Mesenchymal stem cell (in vitro differentiated cells and primary cell): Measurements from ENCODE around the gene MYL7.

Source experiments
- DNase-seq: peaks from one replicate; pipeline ENCODE4 v3.0.0-alpha.2; 2013
- H2AFZ ChIP-seq: one replicate; pipeline ENCODE4 v1.6.1; 2013; ENCODE audit warnings: low read depth, mild to moderate bottlenecking, control low read depth, inconsistent platforms, low read length, moderate library complexity
- H2AK5ac ChIP-seq: 2 replicates; pipeline ENCODE4 v1.6.1; 2013; ENCODE audit warnings: low read length, moderate library complexity, mild to moderate bottlenecking, inconsistent platforms; ENCODE audit not compliant: severe bottlenecking
- H2BK120ac ChIP-seq: one replicate; pipeline ENCODE4 v1.6.1; 2013; ENCODE audit warnings: low read depth, mild to moderate bottlenecking, inconsistent platforms, low read length, moderate library complexity
- H2BK12ac ChIP-seq, 2 experiments: one replicate each; pipeline ENCODE4 v1.6.1; 2013; ENCODE audit warnings: inconsistent platforms in 2 of 2, low read length in 2 of 2, mild to moderate bottlenecking in 2 of 2, moderate library complexity in 2 of 2, control low read depth in 1 of 2
- H2BK15ac ChIP-seq: one replicate; pipeline ENCODE4 v1.6.1; 2013; ENCODE audit warnings: mild to moderate bottlenecking, low read depth, inconsistent platforms; ENCODE audit not compliant: poor library complexity, severe bottlenecking
- H2BK5ac ChIP-seq: 2 replicates; pipeline ENCODE4 v1.6.1; 2013; ENCODE audit warnings: low read depth, mild to moderate bottlenecking, low read length, control low read depth, inconsistent platforms; ENCODE audit not compliant: poor library complexity, severe bottlenecking
- H3K14ac ChIP-seq, 2 experiments: one replicate each; pipeline ENCODE4 v1.6.1; 2013; ENCODE audit warnings: inconsistent platforms in 2 of 2, low read length in 2 of 2, control low read depth in 1 of 2, mild to moderate bottlenecking in 1 of 2, moderate library complexity in 1 of 2
- H3K18ac ChIP-seq, 2 experiments: one replicate each; pipeline ENCODE4 v1.6.1; 2013; ENCODE audit warnings: inconsistent platforms in 2 of 2, low read length in 2 of 2, control low read depth in 1 of 2, low read depth in 1 of 2, mild to moderate bottlenecking in 1 of 2
- H3K23ac ChIP-seq, 2 experiments: one replicate each; pipeline ENCODE4 v1.6.1; 2013; ENCODE audit warnings: inconsistent platforms in 2 of 2, low read length in 2 of 2, mild to moderate bottlenecking in 2 of 2, moderate library complexity in 2 of 2, control low read depth in 1 of 2
- H3K27ac ChIP-seq: 2 replicates; pipeline ENCODE4 v1.5.1; 2013; ENCODE audit warnings: mild to moderate bottlenecking, moderate library complexity, low read length, control low read depth, inconsistent platforms; ENCODE audit not compliant: poor library complexity, severe bottlenecking
- H3K27me3 ChIP-seq, 2 experiments: 2 replicates each; pipeline versions ENCODE4 v1.6.1 to v1.7.0; 2013; ENCODE audit warnings: low read length in 2 of 2, mild to moderate bottlenecking in 2 of 2, moderate library complexity in 2 of 2, control low read depth in 1 of 2, inconsistent platforms in 1 of 2; ENCODE audit not compliant: control insufficient read depth in 1 of 2, insufficient read depth in 1 of 2
- H3K36me3 ChIP-seq, 2 experiments: 2 replicates each; pipeline versions ENCODE4 v1.6.1 to v1.7.0; 2013; ENCODE audit warnings: low read length in 2 of 2, control low read depth in 1 of 2, inconsistent platforms in 1 of 2, low read depth in 1 of 2, mild to moderate bottlenecking in 1 of 2; ENCODE audit not compliant: insufficient read depth in 2 of 2, control insufficient read depth in 1 of 2
- H3K4ac ChIP-seq, 2 experiments: one replicate each; pipeline ENCODE4 v1.6.1; 2013; ENCODE audit warnings: inconsistent platforms in 2 of 2, low read length in 2 of 2, mild to moderate bottlenecking in 2 of 2, moderate library complexity in 2 of 2, control low read depth in 1 of 2, low read depth in 1 of 2
- H3K4me1 ChIP-seq: 2 replicates; pipeline ENCODE4 v1.6.1; 2013; ENCODE audit warnings: low read depth, low read length, control low read depth; ENCODE audit not compliant: control insufficient read depth, insufficient read depth
- H3K4me2 ChIP-seq: 2 replicates; pipeline ENCODE4 v1.6.1; 2013; ENCODE audit warnings: low read length, mild to moderate bottlenecking, inconsistent platforms; ENCODE audit not compliant: poor library complexity, severe bottlenecking
- H3K4me3 ChIP-seq, 2 experiments: 2 replicates each; pipeline versions ENCODE4 v1.5.1 to v1.7.0; 2013; ENCODE audit warnings: low read length in 2 of 2, mild to moderate bottlenecking in 2 of 2, control low read depth in 1 of 2, low read depth in 1 of 2; ENCODE audit not compliant: insufficient read depth in 1 of 2
- H3K79me1 ChIP-seq: replicated peaks from 2 replicates; pipeline ENCODE4 v1.6.1; 2013; ENCODE audit warnings: mild to moderate bottlenecking, control low read depth, low read length, inconsistent platforms; ENCODE audit not compliant: poor library complexity, severe bottlenecking
- H3K9ac ChIP-seq: 2 replicates; pipeline ENCODE4 v1.7.0; 2013; ENCODE audit warnings: mild to moderate bottlenecking, low read length, moderate library complexity
- H3K9me3 ChIP-seq: 2 replicates; pipeline ENCODE4 v1.7.0; 2013; ENCODE audit warnings: mild to moderate bottlenecking, low read length; ENCODE audit not compliant: control insufficient read depth
- H4K8ac ChIP-seq: one replicate; pipeline ENCODE4 v1.6.1; 2013; ENCODE audit warnings: inconsistent platforms, mild to moderate bottlenecking, low read length, moderate library complexity
- H4K91ac ChIP-seq: one replicate; pipeline ENCODE4 v1.6.1; 2013; ENCODE audit warnings: mild to moderate bottlenecking, low read length, inconsistent platforms
- WGBS: methylation state at CpG from one replicate; pipeline ENCODE4 v1.1.7; 2013; ENCODE audit warnings: mixed read lengths; 5-methylcytosine and 5-hydroxymethylcytosine counted together

Gene MYL7

DNA sequence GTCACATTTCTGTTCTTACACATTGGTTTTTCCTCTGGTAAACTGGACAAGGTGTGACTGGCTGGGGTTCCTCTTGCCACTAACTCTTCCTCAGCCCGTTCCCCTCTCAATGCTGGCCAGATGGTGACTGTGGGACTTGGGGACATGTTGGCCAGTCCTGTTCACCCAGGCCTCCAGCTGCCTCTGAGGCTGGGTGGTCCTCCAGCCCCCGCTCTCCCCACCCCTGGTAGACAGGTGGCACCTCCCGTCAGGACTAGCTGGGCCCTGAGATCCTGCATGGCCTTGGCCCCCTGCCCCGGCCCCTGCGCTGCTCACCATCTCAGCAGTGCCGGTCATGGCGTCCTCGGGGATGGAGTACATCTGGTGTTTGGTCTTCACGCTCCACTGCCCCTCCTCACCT, 10.8 kb upstream of the MYL7 start:
- Histone ChIP-seq H3K4me1 (peaks cover 9% of the 10 kb centered on the region), H3K36me3 (no peaks in the 10 kb centered on the region), H3K4ac (no peak overlapping the region), H2BK12ac (no peak overlapping the region), H3K14ac (no peak overlapping the region), H2AFZ (no peak overlapping the region), H3K4me3 (no peak overlapping the region), H2BK5ac (no peak overlapping the region), H2AK5ac (no peak overlapping the region), H2BK15ac (no peak overlapping the region), H4K91ac (no peak overlapping the region), H3K9ac (no peak overlapping the region), H3K79me1 (no peaks in the 10 kb centered on the region), H3K27ac (no peak overlapping the region), H3K23ac (no peak overlapping the region), H3K9me3 (no peaks in the 10 kb centered on the region), H2BK120ac (no peak overlapping the region), H3K4me2 (no peak overlapping the region), H3K18ac (no peak overlapping the region), H3K27me3 (peaks cover 0 to 20% of the 10 kb centered on the region in 2 experiments), H4K8ac (no peak overlapping the region)
- DNase-seq: no peak
- 85% methylated on average over 9 of the region's 9 CpGs for WGBS

DNA sequence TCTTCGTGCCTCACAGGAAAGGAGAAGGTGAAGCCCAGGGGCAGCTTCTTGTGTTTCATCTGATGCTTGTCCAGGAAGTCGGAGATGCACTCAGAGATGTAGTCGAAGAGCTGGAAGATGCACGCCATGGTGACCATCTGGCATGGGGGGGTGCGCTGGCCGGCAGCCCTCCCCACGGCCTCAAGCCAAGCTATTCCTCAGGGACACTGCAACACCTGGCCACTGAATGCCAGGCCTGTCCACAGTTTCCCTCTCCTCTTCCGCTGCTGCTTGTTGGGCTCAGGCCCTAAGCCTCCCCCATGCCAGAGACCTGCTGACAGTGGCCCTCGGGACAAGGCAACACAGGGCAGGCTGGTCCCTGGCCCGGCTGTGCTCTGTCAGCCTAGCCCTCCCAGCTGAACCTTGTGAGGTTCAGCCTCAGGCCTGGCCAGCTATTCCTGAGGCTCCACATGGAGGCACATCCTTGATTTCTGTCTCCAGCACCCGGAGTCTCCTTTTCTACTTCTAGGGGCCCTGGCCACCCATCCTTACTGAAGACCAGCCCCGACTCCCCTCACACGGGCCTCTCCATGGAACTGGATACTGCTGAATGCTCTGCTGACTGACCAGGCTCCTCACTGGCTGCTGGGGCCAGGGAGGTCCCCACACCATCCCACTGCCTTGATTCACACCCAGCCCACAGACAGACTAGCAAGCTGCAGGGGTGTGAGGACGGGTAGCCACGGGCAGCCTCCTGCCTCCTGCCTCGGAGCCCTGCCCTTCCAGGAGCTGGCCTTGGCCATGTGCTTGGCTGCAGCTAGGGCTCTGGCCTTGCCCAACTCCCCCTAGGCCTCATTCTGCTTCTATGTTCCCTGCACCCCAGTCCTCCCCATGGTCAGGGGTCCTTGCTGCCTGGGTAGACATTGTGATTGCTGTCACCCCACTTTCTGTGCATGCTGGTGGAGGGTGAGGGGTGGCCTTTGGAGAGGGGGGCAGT, 10.1 kb upstream of the MYL7 start:
- Histone ChIP-seq H3K4me2 (no peak overlapping the region), H3K23ac (no peak overlapping the region), H3K27me3 (peaks cover 5 to 14% of the 10 kb centered on the region in 2 experiments), H2BK5ac (no peak overlapping the region), H3K36me3 (no peaks in the 10 kb centered on the region), H4K8ac (no peak overlapping the region), H2AK5ac (no peak overlapping the region), H2BK12ac (no peak overlapping the region), H3K27ac (no peak overlapping the region), H3K9ac (no peak overlapping the region), H3K79me1 (no peaks in the 10 kb centered on the region), H2BK15ac (no peak overlapping the region), H3K4ac (no peak overlapping the region), H2AFZ (no peak overlapping the region), H3K4me3 (no peak overlapping the region), H3K4me1 (peaks cover 11% of the 10 kb centered on the region), H4K91ac (no peak overlapping the region), H2BK120ac (no peak overlapping the region), H3K18ac (no peak overlapping the region), H3K14ac (no peak overlapping the region), H3K9me3 (no peaks in the 10 kb centered on the region)
- no peak for DNase-seq
- WGBS: 90% methylated on average over 16 of the region's 16 CpGs

DNA sequence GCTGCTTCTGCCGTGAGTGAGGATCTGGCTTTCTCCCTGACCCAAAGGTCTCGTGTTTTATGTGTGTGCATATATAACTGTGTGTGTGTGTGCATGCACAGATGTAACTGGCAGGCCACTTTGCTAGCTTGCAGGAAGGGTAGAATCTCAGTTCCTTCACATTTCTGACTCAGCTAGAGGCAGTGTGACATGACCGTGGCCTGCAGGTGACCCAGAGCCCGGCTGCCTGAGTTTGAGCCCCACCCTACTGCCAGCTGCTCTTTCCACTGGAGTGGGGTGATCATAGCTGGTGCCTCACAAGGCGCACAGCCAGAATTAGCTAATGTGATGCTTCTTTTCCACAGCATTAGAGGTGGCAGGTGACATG, 9.3 kb upstream of the MYL7 start:
- H3K4me2 ChIP-seq: no peak overlapping the region
- 80% methylated on average over 5 of the region's 5 CpGs for WGBS

DNA sequence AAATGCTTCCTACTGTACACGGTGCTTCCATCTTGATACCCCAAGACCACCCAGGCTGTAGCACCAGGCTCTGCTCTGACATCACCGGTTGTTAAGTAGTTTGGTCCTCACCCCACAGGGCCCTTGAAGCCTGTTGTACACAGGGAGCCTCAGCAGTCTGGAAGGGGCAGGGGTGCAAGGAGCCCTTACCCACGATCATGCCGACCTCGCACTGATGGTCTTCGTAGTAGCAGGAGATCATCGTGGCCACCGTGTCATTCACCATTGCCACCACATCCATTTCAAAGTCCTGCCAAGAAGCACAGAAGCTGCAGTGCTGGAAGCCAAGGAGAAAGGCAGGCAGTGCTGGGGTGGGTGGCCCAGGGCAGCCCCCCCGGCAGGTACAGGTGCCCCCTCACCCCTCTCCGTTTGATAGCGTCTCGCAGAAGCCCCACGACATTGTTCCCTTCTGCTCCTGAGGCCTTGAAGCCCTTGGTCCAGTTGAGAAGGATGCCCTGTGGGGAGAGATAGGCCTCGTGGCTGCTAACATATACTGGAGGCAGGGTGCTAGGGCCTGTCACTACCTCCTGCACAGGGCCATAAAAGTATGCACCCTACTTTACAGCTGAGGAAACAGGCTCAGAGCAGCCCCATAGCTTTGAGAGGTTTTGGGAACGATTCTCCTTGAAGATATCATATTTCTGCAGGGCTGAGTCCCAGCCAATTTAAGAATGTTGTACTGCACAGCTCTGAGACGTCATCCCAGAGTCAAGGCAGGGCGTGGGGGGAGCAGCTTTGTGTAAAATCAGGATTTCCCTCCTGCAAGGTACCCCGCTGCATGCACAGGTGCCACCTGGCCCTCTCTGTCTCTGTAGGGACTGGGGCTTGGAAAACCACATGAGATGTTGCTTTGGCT, 8.7 kb upstream of the MYL7 start:
- Histone ChIP-seq H3K18ac (no peak overlapping the region), H4K8ac (no peak overlapping the region), H2BK5ac (no peak overlapping the region), H2BK15ac (no peak overlapping the region), H3K9ac (no peak overlapping the region), H3K23ac (no peak overlapping the region), H3K9me3 (no peaks in the 10 kb centered on the region), H3K4me1 (peaks cover 21% of the 10 kb centered on the region), H3K4me3 (no peak overlapping the region), H3K4ac (no peak overlapping the region), H3K14ac (no peak overlapping the region), H3K27ac (no peak overlapping the region), H2BK12ac (no peak overlapping the region), H2BK120ac (no peak overlapping the region), H4K91ac (no peak overlapping the region), H2AFZ (no peak overlapping the region), H3K79me1 (no peaks in the 10 kb centered on the region), H3K27me3 (peaks cover 15 to 16% of the 10 kb centered on the region in 2 experiments), H2AK5ac (no peak overlapping the region), H3K4me2 (no peak overlapping the region), H3K36me3 (no peaks in the 10 kb centered on the region)
- DNase-seq: no peak
- 89% methylated on average over 16 of the region's 18 CpGs for WGBS

More for the DNA sequence above, 9.3 kb upstream of the MYL7 start:
- no peaks in the 10 kb centered on the region for H3K9me3 ChIP-seq
- H2AFZ ChIP-seq: no peak overlapping the region
- peaks cover 9 to 17% of the 10 kb centered on the region in 2 experiments for H3K27me3 ChIP-seq
- H3K4ac ChIP-seq: no peak overlapping the region
- DNase-seq: no peak
- no peak overlapping the region for H2BK120ac ChIP-seq
- H3K9ac ChIP-seq: no peak overlapping the region
- H3K23ac ChIP-seq: no peak overlapping the region
- H3K18ac ChIP-seq: no peak overlapping the region
- H2AK5ac ChIP-seq: no peak overlapping the region
- no peaks in the 10 kb centered on the region for H3K36me3 ChIP-seq
- no peak overlapping the region for H2BK12ac ChIP-seq
- H2BK15ac ChIP-seq: no peak overlapping the region
- H3K4me3 ChIP-seq: no peak overlapping the region
- no peak overlapping the region for H4K91ac ChIP-seq
- peaks cover 18% of the 10 kb centered on the region for H3K4me1 ChIP-seq
- no peaks in the 10 kb centered on the region for H3K79me1 ChIP-seq
- H3K14ac ChIP-seq: no peak overlapping the region
- no peak overlapping the region for H2BK5ac ChIP-seq
- no peak overlapping the region for H3K27ac ChIP-seq
- H4K8ac ChIP-seq: no peak overlapping the region
